Thyroid gland (tissue), 4 donors: ENCODE measurements around the gene AGBL5. TPM values are rescaled to one million over a fixed set of nuclear protein-coding genes. Genes with fewer than 3 reads are reported as not detected.

ENCODE experiments used
- DNase-seq, 2 donors: peaks; one replicate each; pipeline ENCODE4 v3.0.0-alpha.2; 2019
- H3K27ac ChIP-seq, 3 donors: fragments of 200-600 bp; sonication (generic); 1 replicate in 2 of 3; 2 replicates in 1 of 3; pipeline ENCODE4 v1.5.1; 2016 to 2019; ENCODE audit warnings: mild to moderate bottlenecking in 1 of 3, moderate library complexity in 1 of 3
- H3K27me3 ChIP-seq: fragments of 200-600 bp; sonication (generic); one replicate; pipeline ENCODE4 v1.5.1; 2019
- H3K36me3 ChIP-seq, 2 donors: fragments of 200-600 bp; sonication (generic); one replicate each; pipeline ENCODE4 v1.5.1; 2016 to 2019
- H3K4me1 ChIP-seq, 2 donors: fragments of 200-600 bp; sonication (generic); one replicate each; pipeline ENCODE4 v1.5.1; 2017 to 2019
- H3K4me3 ChIP-seq, 3 donors: fragments of 200-600 bp; sonication (generic); replicated peaks in 1 of 3; 1 replicate in 2 of 3; 2 replicates in 1 of 3; pipeline ENCODE4 v1.5.1; 2016; ENCODE audit warnings: mild to moderate bottlenecking in 1 of 3
- H3K9me3 ChIP-seq: fragments of 200-600 bp; sonication (generic); one replicate; pipeline ENCODE4 v1.5.1; 2017
- POLR2A ChIP-seq, 2 donors: fragments of 450-650 bp; IDR thresholded peaks; one replicate each; pipeline ENCODE4 v1.6.1; 2017; ENCODE audit warnings: antibody characterized with exemption in 2 of 2, mild to moderate bottlenecking in 2 of 2, moderate library complexity in 1 of 2
- whole genome bisulfite sequencing, 2 donors: methylation state at CpG; one replicate each; pipeline ENCODE4 v1.1.5; 2017; 5-methylcytosine and 5-hydroxymethylcytosine counted together
- intact Hi-C: fragments of 100-400 bp; cut with DNase I; formaldehyde crosslinking; loops from one replicate; pipeline ENCODE4 v1.15.1; 2023
- total RNA-seq, 4 donors: library from RNA; depleted of rRNA; stranded (reverse); fragments of >200 nt; gene quantifications; one replicate each; pipeline ENCODE4 v1.2.3, GENCODE V29; 2016
- TF ChIP-seq, protein P1 (sequence below), 6 experiments: fragments of 200-600 bp in 3 of 6; fragments of 450-650 bp in 3 of 6; sonication (generic) in 3 of 6; IDR thresholded peaks; one replicate each; pipeline ENCODE4 v1.5.1; 2016 to 2019; ENCODE audit warnings: antibody characterized with exemption in 6 of 6, mild to moderate bottlenecking in 2 of 6, inconsistent platforms in 1 of 6, moderate library complexity in 1 of 6

AGBL5 gene
- total RNA-seq, 4 donors from 2014 or later: 29.1 to 40.0 (median 31.6) TPM

GRCh38 chr2:27010139-27010538, 41.3 kb upstream of the AGBL5 start:
- no peak for DNase-seq
- no peaks in the 10 kb centered on the region for H3K27me3 ChIP-seq
- WGBS, 2 donors: 88 to 90% methylated on average over 3 of the region's 3 CpGs
- TF ChIP-seq, protein P1, sequence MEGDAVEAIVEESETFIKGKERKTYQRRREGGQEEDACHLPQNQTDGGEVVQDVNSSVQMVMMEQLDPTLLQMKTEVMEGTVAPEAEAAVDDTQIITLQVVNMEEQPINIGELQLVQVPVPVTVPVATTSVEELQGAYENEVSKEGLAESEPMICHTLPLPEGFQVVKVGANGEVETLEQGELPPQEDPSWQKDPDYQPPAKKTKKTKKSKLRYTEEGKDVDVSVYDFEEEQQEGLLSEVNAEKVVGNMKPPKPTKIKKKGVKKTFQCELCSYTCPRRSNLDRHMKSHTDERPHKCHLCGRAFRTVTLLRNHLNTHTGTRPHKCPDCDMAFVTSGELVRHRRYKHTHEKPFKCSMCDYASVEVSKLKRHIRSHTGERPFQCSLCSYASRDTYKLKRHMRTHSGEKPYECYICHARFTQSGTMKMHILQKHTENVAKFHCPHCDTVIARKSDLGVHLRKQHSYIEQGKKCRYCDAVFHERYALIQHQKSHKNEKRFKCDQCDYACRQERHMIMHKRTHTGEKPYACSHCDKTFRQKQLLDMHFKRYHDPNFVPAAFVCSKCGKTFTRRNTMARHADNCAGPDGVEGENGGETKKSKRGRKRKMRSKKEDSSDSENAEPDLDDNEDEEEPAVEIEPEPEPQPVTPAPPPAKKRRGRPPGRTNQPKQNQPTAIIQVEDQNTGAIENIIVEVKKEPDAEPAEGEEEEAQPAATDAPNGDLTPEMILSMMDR (IDR thresholded peaks at IDR 0.05): no peak
- no peak for TF ChIP-seq POLR2A (IDR thresholded peaks at IDR 0.05)
- H3K36me3 ChIP-seq: no peaks in the 10 kb centered on the region
- no peaks in the 10 kb centered on the region for H3K9me3 ChIP-seq
- H3K4me1 ChIP-seq: peaks cover under 1 to 1% of the 10 kb centered on the region in 2 donors
- H3K27ac ChIP-seq: no peak overlapping the region
- H3K4me3 ChIP-seq: no peak overlapping the region
- intact Hi-C loops: no loop called here

DNA sequence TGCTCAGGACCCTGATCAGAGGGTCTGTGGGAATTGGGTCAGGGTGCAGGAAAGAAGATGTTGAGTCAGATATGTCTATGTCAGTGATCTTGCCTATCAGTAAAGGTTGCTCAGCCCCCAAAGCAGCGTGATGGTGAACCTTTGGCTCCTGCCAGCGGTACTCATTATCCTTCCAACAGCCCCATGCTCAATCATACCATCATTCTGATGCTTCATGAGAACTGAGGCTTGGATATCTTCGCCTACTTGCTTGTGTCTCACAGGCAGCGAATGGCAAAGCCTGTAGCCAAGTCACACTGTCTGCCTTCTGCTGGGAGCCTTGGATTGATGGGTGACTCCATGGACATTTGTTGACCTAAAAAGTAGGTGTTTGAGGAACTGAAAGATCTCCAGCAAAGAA, 37.7 kb upstream of the AGBL5 start:
- intact Hi-C loops: no loop called here
- H3K27me3 ChIP-seq: no peaks in the 10 kb centered on the region
- H3K9me3 ChIP-seq: no peaks in the 10 kb centered on the region
- 90 to 98% methylated on average over 4 of the region's 4 CpGs for WGBS, 2 donors
- H3K4me3 ChIP-seq: no peak overlapping the region
- no peak overlapping the region for H3K27ac ChIP-seq
- peaks cover 6 to 20% of the 10 kb centered on the region in 2 donors for H3K4me1 ChIP-seq
- DNase-seq: no peak
- no peaks in the 10 kb centered on the region for H3K36me3 ChIP-seq
- TF ChIP-seq, protein P1 (IDR thresholded peaks at IDR 0.05): no peak
- no peak for TF ChIP-seq POLR2A (IDR thresholded peaks at IDR 0.05)

DNA sequence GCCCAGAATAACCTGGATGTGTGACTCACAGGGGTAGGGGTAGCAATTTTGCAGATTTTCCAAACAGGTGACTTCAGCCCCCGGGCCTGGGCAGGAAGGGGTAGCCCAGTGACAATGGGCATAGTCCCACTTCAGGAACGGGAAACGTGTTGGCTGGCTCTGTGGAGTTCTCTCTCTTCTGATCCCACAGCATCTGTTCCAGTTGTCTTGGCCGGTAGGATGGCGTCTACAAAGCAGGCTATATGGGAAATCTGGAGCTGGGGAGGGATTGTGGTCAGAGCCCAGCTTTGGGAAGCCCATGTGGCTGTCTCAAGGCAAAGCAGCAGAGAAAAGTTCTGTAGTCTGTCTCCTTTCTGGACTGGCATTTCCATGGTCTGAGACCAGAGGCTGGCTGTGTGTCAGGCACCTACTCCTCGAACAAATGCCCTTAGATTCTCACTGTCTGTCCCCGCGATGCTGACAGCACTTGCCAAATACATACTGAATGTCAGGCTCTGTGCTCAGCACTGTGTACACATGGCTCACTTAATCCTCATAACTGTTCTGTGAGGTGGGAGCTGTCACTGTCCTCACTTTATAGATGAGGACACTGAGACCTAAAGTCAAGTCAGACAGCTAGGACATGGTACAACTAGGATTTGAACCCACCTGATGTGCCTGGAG, 36.6 kb upstream of the AGBL5 start:
- 87 to 90% methylated on average over 8 of the region's 8 CpGs for WGBS, 2 donors
- H3K27me3 ChIP-seq: no peaks in the 10 kb centered on the region
- peak overlapping the region in 1 of 3 donors; percentile 43 for H3K27ac ChIP-seq
- no peaks in the 10 kb centered on the region for H3K36me3 ChIP-seq
- no peak for TF ChIP-seq POLR2A (IDR thresholded peaks at IDR 0.05)
- TF ChIP-seq, protein P1 (IDR thresholded peaks at IDR 0.05): no peak
- H3K4me3 ChIP-seq: no peak overlapping the region
- no peaks in the 10 kb centered on the region for H3K9me3 ChIP-seq
- DNase-seq: peak in 1 of 2 donors; percentile 15
- H3K4me1 ChIP-seq: peaks cover 6 to 20% of the 10 kb centered on the region in 2 donors
- intact Hi-C loops: no loop called here

DNA sequence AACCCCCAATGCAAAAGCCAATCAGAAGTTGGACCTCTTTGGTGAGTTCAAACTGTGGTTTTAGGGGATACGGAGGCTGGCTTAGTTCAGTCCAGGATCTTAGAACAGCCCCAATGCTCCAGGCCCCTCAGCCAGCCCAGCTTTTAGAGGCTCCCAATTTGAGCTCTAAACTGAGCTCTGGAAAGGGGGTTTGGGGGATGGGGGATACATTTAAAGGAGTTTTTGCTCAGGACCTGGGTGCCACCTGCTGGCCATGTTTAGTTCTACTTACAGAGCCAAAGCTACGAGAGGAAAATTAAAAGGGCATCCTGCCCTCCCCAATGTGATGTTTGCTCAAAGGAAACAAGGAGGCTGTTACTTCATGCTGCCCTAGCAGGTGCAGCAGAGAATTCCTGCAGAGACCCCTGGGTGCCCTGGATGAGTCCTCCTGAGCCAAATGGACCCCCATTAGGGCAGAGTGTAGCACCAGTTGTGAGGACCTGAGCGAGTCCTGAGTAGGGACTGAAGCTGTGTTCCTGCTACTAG, 34.6 kb upstream of the AGBL5 start:
- peaks cover 6 to 20% of the 10 kb centered on the region in 2 donors for H3K4me1 ChIP-seq
- H3K27me3 ChIP-seq: no peaks in the 10 kb centered on the region
- H3K4me3 ChIP-seq: no peak overlapping the region
- no peak for TF ChIP-seq POLR2A (IDR thresholded peaks at IDR 0.05)
- TF ChIP-seq, protein P1 (IDR thresholded peaks at IDR 0.05): peak in 5 of 6 experiments; percentile 49 to 80 (median 70)
- DNase-seq: peak; percentile 72 to 76
- no peak overlapping the region for H3K27ac ChIP-seq
- no peaks in the 10 kb centered on the region for H3K9me3 ChIP-seq
- no peaks in the 10 kb centered on the region for H3K36me3 ChIP-seq
- intact Hi-C loops: loop anchor here (2.0 kb wide), 1 partner anchor 54 kb away; no protein-coding TSS in a partner anchor
- WGBS, 2 donors: 67 to 70% methylated on average over 3 of the region's 3 CpGs

DNA sequence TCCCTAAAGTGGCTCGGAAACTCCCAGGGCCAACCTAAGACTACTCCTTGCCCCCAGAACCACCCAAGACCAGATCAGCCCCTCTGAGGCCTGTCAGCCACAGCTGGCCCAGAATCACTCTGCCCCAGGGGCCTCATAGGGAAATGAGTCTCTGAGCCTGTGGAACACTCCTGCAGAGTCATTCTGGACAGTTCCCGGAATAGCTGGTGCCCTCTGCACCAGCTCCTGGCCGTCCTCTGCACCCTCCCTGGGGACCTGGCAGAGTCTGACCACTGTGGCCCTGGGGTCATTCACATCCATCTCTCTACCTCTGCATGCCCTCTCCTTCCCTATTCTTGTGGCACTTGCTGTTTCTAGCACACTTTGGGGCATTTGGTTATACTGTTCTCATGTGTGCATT, 33.3 kb upstream of the AGBL5 start:
- WGBS, 2 donors: 75 to 100% methylated on average over 3 of the region's 3 CpGs
- no peak for DNase-seq
- no peak overlapping the region for H3K4me3 ChIP-seq
- no peak for TF ChIP-seq POLR2A (IDR thresholded peaks at IDR 0.05)
- TF ChIP-seq, protein P1 (IDR thresholded peaks at IDR 0.05): no peak
- no peaks in the 10 kb centered on the region for H3K9me3 ChIP-seq
- H3K36me3 ChIP-seq: peaks cover 5 to 6% of the 10 kb centered on the region in 2 donors
- no peak overlapping the region for H3K27ac ChIP-seq
- intact Hi-C loops: no loop called here
- H3K27me3 ChIP-seq: no peaks in the 10 kb centered on the region
- H3K4me1 ChIP-seq: peaks cover 6 to 20% of the 10 kb centered on the region in 2 donors
